KOPT-K1 (cell line): ENCODE results near the gene OAT.

Source experiments
- H3K27ac ChIP-seq: fragments of 200-600 bp; sonication (generic); 2 replicates; pipeline ENCODE4 v1.5.1; 2016; ENCODE audit warnings: antibody characterized with exemption, mild to moderate bottlenecking, low read depth, low read length; ENCODE audit not compliant: poor library complexity, severe bottlenecking
- H3K36me3 ChIP-seq: fragments of 200-600 bp; sonication (generic); 2 replicates; pipeline ENCODE4 v1.5.1; 2017; ENCODE audit warnings: antibody characterized with exemption, mild to moderate bottlenecking, low read length, moderate library complexity; ENCODE audit not compliant: insufficient read depth
- H3K9me3 ChIP-seq: fragments of 200-600 bp; sonication (generic); 2 replicates; pipeline ENCODE4 v1.5.1; 2017; ENCODE audit warnings: antibody characterized with exemption, low read length, mild to moderate bottlenecking; ENCODE audit not compliant: insufficient read depth, poor library complexity, severe bottlenecking

OAT gene

DNA sequence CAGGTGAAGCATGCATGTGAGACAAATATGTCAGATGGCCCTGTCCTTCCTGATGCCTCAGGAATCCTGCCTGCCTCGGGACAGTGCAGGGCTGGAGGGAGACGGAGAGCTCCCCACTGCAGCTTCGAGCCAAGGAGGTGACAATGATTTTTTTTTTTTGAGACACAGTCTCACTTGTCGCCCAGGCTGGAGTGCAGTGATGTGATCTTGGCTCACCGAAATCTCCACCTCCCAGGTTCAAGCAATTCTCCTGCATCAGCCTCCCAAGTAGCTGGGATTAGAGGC is 68.8 kb downstream of the OAT start:
- Histone ChIP-seq H3K36me3 (no peaks in the 10 kb centered on the region), H3K9me3 (no peaks in the 10 kb centered on the region), H3K27ac (no peak overlapping the region)

DNA sequence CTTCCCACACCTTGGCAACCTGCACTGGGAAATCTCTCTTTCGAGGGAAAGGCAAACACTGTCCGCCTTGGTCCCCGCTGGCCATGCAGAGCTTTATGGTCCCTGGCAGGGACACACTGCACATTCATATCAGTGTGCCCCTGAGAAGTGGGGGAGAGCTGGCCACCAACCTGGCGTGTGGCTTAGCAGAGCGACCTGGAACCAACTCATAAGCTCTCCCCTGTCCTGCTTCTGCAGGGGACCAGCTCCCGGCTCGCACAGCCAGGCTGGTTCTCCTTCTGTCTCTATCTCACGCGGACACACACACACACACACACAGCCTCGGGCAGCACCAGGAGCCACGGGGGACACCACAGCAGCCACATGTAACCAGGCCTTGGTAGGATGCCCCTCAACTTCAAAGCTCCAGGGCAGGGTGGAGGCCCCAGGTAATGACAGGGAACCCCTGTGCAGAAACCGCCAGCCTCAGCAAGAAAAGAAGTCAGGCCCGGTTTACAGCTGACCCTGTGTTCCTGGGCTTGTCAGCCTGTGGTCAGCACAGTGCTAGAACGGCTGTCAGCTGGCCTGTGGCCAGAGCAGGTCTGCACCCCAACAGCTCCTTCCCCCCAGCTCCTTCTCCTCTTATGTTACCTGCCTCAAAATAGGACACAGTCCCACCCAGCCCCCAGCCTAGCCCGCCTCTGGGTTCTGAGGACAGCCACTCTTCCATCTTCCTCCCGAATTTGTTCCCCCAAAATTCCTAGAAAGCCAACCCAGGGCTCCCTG is 69.3 kb downstream of the OAT start:
- H3K36me3 ChIP-seq: no peaks in the 10 kb centered on the region
- no peaks in the 10 kb centered on the region for H3K9me3 ChIP-seq
- H3K27ac ChIP-seq: no peak overlapping the region

DNA sequence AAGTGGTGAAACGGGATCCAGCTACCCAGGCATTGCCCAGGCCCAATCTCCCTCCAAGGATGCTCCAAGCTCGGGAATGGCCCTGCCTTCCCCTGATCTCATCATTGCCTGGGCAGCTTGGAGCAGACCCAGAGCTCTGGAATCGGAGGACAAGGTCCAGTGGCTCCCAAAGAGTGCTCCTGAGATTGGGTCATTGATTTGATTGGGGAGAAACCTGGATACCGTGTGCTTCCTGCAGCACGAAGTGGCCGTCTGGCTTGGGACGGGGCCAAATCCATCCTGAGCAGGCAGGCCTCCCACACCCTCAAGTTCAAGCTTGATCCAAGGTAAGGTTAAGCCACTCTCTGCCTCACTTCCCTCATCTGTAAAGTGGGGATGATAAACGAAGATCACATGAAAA is 69.9 kb downstream of the OAT start:
- H3K36me3 ChIP-seq: no peaks in the 10 kb centered on the region
- no peaks in the 10 kb centered on the region for H3K9me3 ChIP-seq
- no peak overlapping the region for H3K27ac ChIP-seq

DNA sequence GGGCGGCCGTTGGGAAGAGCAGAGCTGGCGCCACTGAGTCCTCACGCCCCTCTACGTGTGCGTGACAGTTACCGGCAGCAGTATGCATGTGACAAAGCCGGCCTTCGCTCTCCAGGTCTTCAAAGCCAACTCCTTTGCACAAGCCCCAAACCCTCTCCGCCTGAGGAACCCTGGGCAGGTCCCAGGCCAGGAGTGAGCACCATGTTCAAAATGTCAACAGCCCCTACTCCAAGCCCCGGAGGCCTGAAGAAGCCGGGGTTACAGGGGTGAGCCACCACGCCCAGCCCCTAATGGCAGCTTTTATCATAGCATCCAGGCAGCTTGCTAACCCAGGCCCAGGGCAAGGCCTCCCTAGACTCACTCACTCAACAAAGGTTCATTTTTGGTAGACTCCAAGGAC is 70.8 kb downstream of the OAT start:
- no peak overlapping the region for H3K27ac ChIP-seq
- H3K9me3 ChIP-seq: no peaks in the 10 kb centered on the region
- no peaks in the 10 kb centered on the region for H3K36me3 ChIP-seq
